Endothelial cell of umbilical vein (primary cell): ENCODE data around the gene TMEM175. TPM values are rescaled to one million over a fixed set of nuclear protein-coding genes. Genes with fewer than 3 reads are reported as not detected.

Experiments
- BruUV-seq: library from RNA; stranded (reverse); fragments of 400-500 nt; replicated peaks from 2 replicates; lab custom pipeline; 2021; lab: Mats Ljungman, UMichigan
- CTCF ChIA-PET: fragments of 300-600, 350-600 bp; sonication (Branson Sonifier 250); formaldehyde crosslinking; loops from one replicate; lab custom pipeline; 2021; ENCODE audit warnings: antibody characterized with exemption, inconsistent platforms; lab: Charles Lee
- POLR2A ChIA-PET: fragments of 300-600, 350-600 bp; sonication (Branson Sonifier 250); formaldehyde crosslinking; loops from one replicate; lab custom pipeline; 2021; ENCODE audit warnings: antibody characterized with exemption, inconsistent platforms; lab: Charles Lee
- DNase-seq: peaks from one replicate; pipeline ENCODE4 v3.0.0-alpha.2; 2011; ENCODE audit warnings: low read depth, low spot score
- FAIRE-seq: peaks from 2 replicates; lab custom pipeline; 2011; peaks lifted over from hg19 to GRCh38; lab: Jason Lieb, UNC
- H2AFZ ChIP-seq: 2 replicates; pipeline ENCODE4 v1.6.0; 2012; ENCODE audit warnings: low read depth, low read length, control low read depth, inconsistent platforms
- H3K27ac ChIP-seq: 2 replicates; pipeline ENCODE4 v1.5.1; 2011; ENCODE audit warnings: low read depth, mild to moderate bottlenecking, control low read depth, low read length, moderate library complexity; ENCODE audit not compliant: insufficient read depth
- H3K27me3 ChIP-seq, 2 experiments: 2 replicates each; pipeline versions ENCODE4 v1.6.0 to v1.6.1; 2011; ENCODE audit warnings: low read length in 2 of 2, mixed read lengths in 1 of 2; ENCODE audit not compliant: control insufficient read depth in 2 of 2, insufficient read depth in 2 of 2
- H3K36me3 ChIP-seq, 2 experiments: 2 replicates in 1 of 2; 3 replicates in 1 of 2; pipeline ENCODE4 v1.5.1; 2011; ENCODE audit warnings: low read length in 2 of 2, mild to moderate bottlenecking in 1 of 2, moderate library complexity in 1 of 2; ENCODE audit not compliant: control insufficient read depth in 2 of 2, insufficient read depth in 2 of 2; ENCODE audit errors: extremely low read depth in 1 of 2
- H3K4me1 ChIP-seq: 3 replicates; pipeline ENCODE4 v1.5.1; 2011; ENCODE audit warnings: mild to moderate bottlenecking, low read length; ENCODE audit not compliant: control insufficient read depth, insufficient read depth; ENCODE audit errors: extremely low read depth
- H3K4me2 ChIP-seq: 2 replicates; pipeline ENCODE4 v1.6.1; 2011; ENCODE audit warnings: low read length, control low read depth, mixed read lengths; ENCODE audit not compliant: insufficient read depth
- H3K4me3 ChIP-seq, 3 experiments: fragments of 200-600 bp in 1 of 3; sonication (generic), shearing (Covaris generic) in 1 of 3; replicated peaks in 1 of 3; 2 replicates each; pipeline ENCODE4 v1.5.1; 2011 to 2016; ENCODE audit warnings: control low read depth in 3 of 3, low read length in 3 of 3, mild to moderate bottlenecking in 2 of 3, inconsistent platforms in 1 of 3, low read depth in 1 of 3, moderate library complexity in 1 of 3; ENCODE audit not compliant: insufficient read depth in 1 of 3
- H3K79me2 ChIP-seq: 2 replicates; pipeline ENCODE4 v1.6.0; 2012; ENCODE audit warnings: low read length, inconsistent platforms; ENCODE audit not compliant: control insufficient read depth, insufficient read depth
- H3K9ac ChIP-seq: replicated peaks from 2 replicates; pipeline ENCODE3; 2011; ENCODE audit warnings: low read length, control low read depth; ENCODE audit not compliant: insufficient read depth; ENCODE audit errors: extremely low read depth
- H3K9me1 ChIP-seq: replicated peaks from 3 replicates; pipeline ENCODE4 v1.6.0; 2011; ENCODE audit warnings: mild to moderate bottlenecking, low read length; ENCODE audit not compliant: control insufficient read depth, insufficient read depth; ENCODE audit errors: extremely low read depth
- H3K9me3 ChIP-seq: replicated peaks from 2 replicates; pipeline ENCODE4 v1.5.1; 2012; ENCODE audit warnings: low read length, inconsistent platforms; ENCODE audit not compliant: control insufficient read depth, insufficient read depth
- H4K20me1 ChIP-seq: replicated peaks from 2 replicates; pipeline ENCODE3; 2011; ENCODE audit warnings: mild to moderate bottlenecking, low read length; ENCODE audit not compliant: control insufficient read depth, insufficient read depth; ENCODE audit errors: extremely low read depth
- EZH2 ChIP-seq: IDR thresholded peaks from 2 replicates; pipeline ENCODE4 v1.6.1; 2012; ENCODE audit warnings: borderline replicate concordance, low read depth, mild to moderate bottlenecking, moderate library complexity, low read length, inconsistent platforms; ENCODE audit not compliant: severe bottlenecking
- FOS ChIP-seq: IDR thresholded peaks from 2 replicates; pipeline ENCODE4 v1.6.1; 2011; ENCODE audit warnings: mild to moderate bottlenecking, low read length, moderate library complexity, borderline replicate concordance; ENCODE audit not compliant: insufficient read depth
- POLR2A ChIP-seq: IDR thresholded peaks from 2 replicates; pipeline ENCODE4 v1.6.1; 2012; ENCODE audit warnings: low read depth, mild to moderate bottlenecking, control low read depth, low read length
- POLR2AphosphoS5 ChIP-seq: IDR thresholded peaks from 2 replicates; pipeline ENCODE4 v1.6.1; 2012; ENCODE audit warnings: low read depth, mild to moderate bottlenecking, control low read depth, low read length, moderate library complexity; ENCODE audit not compliant: insufficient read depth
- dilution Hi-C: fragments of 300-500 bp; cut with MboI; formaldehyde crosslinking; loops from one replicate; pipeline ENCODE4 v1.15.0; 2019; ENCODE audit warnings: low sequenced_read_pairs; ENCODE audit not compliant: extremely low pct_ligation_motif_present
- intact Hi-C: fragments of 100-400 bp; cut with micrococcal nuclease; formaldehyde crosslinking; loops from one replicate; pipeline ENCODE4 v1.10.0; 2022
- polyA plus RNA-seq, 4 experiments: library from polyadenylated mRNA; depleted of rRNA in 3 of 4; stranded (reverse) in 3 of 4; unstranded in 1 of 4; fragments of >200 nt; gene quantifications; 2 replicates each; pipeline versions ENCODE4 v1.2.1 to v1.2.3, GENCODE V29; 2011 to 2012; ENCODE audit warnings: missing spikeins in 1 of 4
- total RNA-seq: library from RNA; stranded (reverse); gene quantifications from 2 replicates; pipeline ENCODE4 v1.2.3, GENCODE V29; 2021
- TF ChIP-seq, protein P1 (sequence below), 2 donors: IDR thresholded peaks; 1 replicate in 1 of 2; 2 replicates in 1 of 2; pipeline ENCODE4 v1.5.1; 2011; ENCODE audit warnings: low read length in 2 of 2, mild to moderate bottlenecking in 2 of 2, moderate library complexity in 2 of 2, control low read depth in 1 of 2, inconsistent platforms in 1 of 2, low read depth in 1 of 2; ENCODE audit not compliant: insufficient read depth in 1 of 2; ENCODE audit errors: extremely low read depth in 1 of 2
- TF ChIP-seq, protein P2 (sequence below): IDR thresholded peaks from 2 replicates; pipeline ENCODE4 v1.6.1; 2011; ENCODE audit not compliant: insufficient read depth, insufficient read length

Gene TMEM175
- total and polyA plus RNA-seq, 2 donors (not counting 3 experiments of a cell fraction or from before 2014, with no cell fraction given) = 21.9 to 80.1 TPM

DNA sequence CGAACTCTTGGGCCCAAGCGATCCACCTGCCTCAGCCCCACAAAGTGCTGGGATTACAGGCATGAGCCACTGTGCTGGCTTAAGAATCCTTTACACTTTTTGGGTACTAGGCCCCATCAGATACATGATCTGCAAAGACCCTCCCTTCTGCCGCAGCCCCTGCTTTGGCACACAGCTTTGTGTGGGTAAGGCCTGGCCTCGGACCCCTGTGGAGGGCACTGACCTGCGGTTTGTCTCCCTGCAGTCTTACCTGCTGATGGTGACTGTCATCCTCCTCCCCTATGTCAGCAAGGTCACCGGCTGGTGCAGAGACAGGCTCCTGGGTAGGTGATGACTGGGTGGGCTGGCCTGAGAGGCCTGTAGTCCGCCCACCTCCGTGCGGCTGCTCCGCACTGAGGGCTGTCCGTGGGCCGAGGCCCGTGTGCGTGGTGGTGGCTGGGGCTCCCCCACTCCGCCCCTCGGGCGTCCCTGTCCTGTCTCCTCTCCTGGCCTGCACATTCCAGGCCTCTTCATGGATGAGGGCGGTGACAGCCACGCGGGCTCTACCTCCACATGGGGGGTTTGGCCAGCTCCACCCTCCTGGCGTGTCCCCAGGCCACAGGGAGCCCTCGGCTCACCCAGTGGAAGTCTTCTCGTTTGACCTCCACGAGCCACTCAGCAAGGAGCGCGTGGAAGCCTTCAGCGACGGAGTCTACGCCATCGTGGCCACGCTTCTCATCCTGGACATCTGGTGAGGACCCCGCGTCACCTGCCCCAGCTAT lies 23.1 kb downstream of the TMEM175 start:
- Histone ChIP-seq H3K36me3 (peaks cover 0 to 5% of the 10 kb centered on the region in 2 experiments), H3K4me3 (no peak overlapping the region), H4K20me1 (no peaks in the 10 kb centered on the region), H3K4me1 (no peaks in the 10 kb centered on the region), H3K9me3 (no peaks in the 10 kb centered on the region), H3K9me1 (no peaks in the 10 kb centered on the region), H3K27ac (no peak overlapping the region), H3K79me2 (no peaks in the 10 kb centered on the region), H2AFZ (no peak overlapping the region), H3K27me3 (no peaks in the 10 kb centered on the region), H3K4me2 (no peak overlapping the region), H3K9ac (no peak overlapping the region)
- TF ChIP-seq, protein P1, sequence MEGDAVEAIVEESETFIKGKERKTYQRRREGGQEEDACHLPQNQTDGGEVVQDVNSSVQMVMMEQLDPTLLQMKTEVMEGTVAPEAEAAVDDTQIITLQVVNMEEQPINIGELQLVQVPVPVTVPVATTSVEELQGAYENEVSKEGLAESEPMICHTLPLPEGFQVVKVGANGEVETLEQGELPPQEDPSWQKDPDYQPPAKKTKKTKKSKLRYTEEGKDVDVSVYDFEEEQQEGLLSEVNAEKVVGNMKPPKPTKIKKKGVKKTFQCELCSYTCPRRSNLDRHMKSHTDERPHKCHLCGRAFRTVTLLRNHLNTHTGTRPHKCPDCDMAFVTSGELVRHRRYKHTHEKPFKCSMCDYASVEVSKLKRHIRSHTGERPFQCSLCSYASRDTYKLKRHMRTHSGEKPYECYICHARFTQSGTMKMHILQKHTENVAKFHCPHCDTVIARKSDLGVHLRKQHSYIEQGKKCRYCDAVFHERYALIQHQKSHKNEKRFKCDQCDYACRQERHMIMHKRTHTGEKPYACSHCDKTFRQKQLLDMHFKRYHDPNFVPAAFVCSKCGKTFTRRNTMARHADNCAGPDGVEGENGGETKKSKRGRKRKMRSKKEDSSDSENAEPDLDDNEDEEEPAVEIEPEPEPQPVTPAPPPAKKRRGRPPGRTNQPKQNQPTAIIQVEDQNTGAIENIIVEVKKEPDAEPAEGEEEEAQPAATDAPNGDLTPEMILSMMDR (IDR thresholded peaks at IDR 0.05; ENCODE audit: extremely low read depth in 1 of 2, insufficient read depth in 1 of 2, low read depth in 1 of 2, low read length in 2 of 2) = no peak
- TF ChIP-seq POLR2A (no peak), POLR2AphosphoS5 (no peak), FOS (no peak), EZH2 (no peak)
- TF ChIP-seq, protein P2, sequence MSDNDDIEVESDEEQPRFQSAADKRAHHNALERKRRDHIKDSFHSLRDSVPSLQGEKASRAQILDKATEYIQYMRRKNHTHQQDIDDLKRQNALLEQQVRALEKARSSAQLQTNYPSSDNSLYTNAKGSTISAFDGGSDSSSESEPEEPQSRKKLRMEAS = no peak
- DNase-seq = no peak
- intact Hi-C loops = no loop called here
- dilution Hi-C loops = no loop called here
- CTCF ChIA-PET = no interaction called here
- FAIRE-seq = no peak
- POLR2A ChIA-PET = no interaction called here
- no TSS peak for BruUV-seq
